ENCODE data around the gene ADISSP.
A peak's percentile ranks its signal among the peaks of the same experiment; 100 is the strongest.

Gene ADISSP

GRCh38 chr20:3798908-3799248 lies 31.3 kb upstream of the ADISSP start:
- TF ChIP-seq, protein P1, sequence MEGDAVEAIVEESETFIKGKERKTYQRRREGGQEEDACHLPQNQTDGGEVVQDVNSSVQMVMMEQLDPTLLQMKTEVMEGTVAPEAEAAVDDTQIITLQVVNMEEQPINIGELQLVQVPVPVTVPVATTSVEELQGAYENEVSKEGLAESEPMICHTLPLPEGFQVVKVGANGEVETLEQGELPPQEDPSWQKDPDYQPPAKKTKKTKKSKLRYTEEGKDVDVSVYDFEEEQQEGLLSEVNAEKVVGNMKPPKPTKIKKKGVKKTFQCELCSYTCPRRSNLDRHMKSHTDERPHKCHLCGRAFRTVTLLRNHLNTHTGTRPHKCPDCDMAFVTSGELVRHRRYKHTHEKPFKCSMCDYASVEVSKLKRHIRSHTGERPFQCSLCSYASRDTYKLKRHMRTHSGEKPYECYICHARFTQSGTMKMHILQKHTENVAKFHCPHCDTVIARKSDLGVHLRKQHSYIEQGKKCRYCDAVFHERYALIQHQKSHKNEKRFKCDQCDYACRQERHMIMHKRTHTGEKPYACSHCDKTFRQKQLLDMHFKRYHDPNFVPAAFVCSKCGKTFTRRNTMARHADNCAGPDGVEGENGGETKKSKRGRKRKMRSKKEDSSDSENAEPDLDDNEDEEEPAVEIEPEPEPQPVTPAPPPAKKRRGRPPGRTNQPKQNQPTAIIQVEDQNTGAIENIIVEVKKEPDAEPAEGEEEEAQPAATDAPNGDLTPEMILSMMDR (IDR thresholded peaks at IDR 0.05; ENCODE audit: control insufficient read depth, insufficient read depth, low read depth, low read length, missing control alignments), result no peak
- no peak for DNase-seq (ENCODE audit: low read depth)
- no peak overlapping the region for H3K4me3 ChIP-seq (ENCODE audit: control insufficient read depth, low read depth, low read length)

DNA sequence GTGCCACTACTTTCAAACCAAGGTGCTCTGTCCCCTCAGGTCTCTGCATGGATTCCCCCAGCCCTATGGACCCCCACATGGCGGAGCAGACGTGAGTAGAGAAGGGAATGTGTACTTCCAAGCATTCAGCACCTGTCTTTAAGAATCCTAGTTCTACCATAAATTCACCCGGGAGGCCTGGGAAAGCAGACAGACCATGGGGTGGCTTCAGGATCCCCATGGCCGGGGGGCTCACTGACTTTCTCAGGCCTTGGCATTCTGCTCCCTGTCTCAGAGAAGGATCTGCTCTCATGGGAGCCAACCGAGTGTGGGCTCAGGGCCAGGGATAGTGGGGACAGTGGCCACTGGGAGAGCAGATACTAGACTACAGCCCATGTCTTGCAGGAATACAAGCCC lies 30.8 kb upstream of the ADISSP start:
- no peak for DNase-seq (ENCODE audit: low read depth)
- TF ChIP-seq, protein P1 (IDR thresholded peaks at IDR 0.05; ENCODE audit: control insufficient read depth, insufficient read depth, low read depth, low read length, missing control alignments), result no peak
- no peak overlapping the region; the same call in 1 of the 2 replicates for H3K4me3 ChIP-seq (ENCODE audit: control insufficient read depth, low read depth, low read length)

- TF ChIP-seq, protein P1 (IDR thresholded peaks at IDR 0.05; ENCODE audit: control insufficient read depth, insufficient read depth, low read depth, low read length, missing control alignments), result no peak
- no peak for DNase-seq (ENCODE audit: low read depth)
- peak overlapping the region; percentile 79 for H3K4me3 ChIP-seq (ENCODE audit: control insufficient read depth, low read depth, low read length)
These were observed 30.2 kb upstream of the ADISSP start for GRCh38 chr20:3797592-3798372.

- TF ChIP-seq, protein P1 (IDR thresholded peaks at IDR 0.05; ENCODE audit: control insufficient read depth, insufficient read depth, low read depth, low read length, missing control alignments), result no peak
- no peak for DNase-seq (ENCODE audit: low read depth)
- H3K4me3 ChIP-seq (ENCODE audit: control insufficient read depth, low read depth, low read length), result peak overlapping the region; percentile 79
These were observed 29.6 kb upstream of the ADISSP start for GRCh38 chr20:3797226-3797545.

- DNase-seq (ENCODE audit: low read depth), result no peak
- TF ChIP-seq, protein P1 (IDR thresholded peaks at IDR 0.05; ENCODE audit: control insufficient read depth, insufficient read depth, low read depth, low read length, missing control alignments), result no peak
- H3K4me3 ChIP-seq (ENCODE audit: control insufficient read depth, low read depth, low read length), result peak overlapping the region; percentile 79
These were observed 29.1 kb upstream of the ADISSP start for GRCh38 chr20:3796477-3797225.

- H3K4me3 ChIP-seq (ENCODE audit: control insufficient read depth, low read depth, low read length), result peak within 1 kb of the TSS; percentile 79
- TF ChIP-seq, protein P1 (IDR thresholded peaks at IDR 0.05; ENCODE audit: control insufficient read depth, insufficient read depth, low read depth, low read length, missing control alignments), result peak; percentile 45
- DNase-seq (ENCODE audit: low read depth), result peak; percentile 59
These were observed 28.2 kb upstream of the ADISSP start, which contains the start of gene CDC25B for GRCh38 chr20:3795511-3796468. TSS of gene CDC25B (plus strand) at chr20:3796310. CDS start at chr20:3796532, 222 bp downstream.
